RPMI7951 (cell line): ENCODE results near the gene CYB561. TPM values are rescaled to one million over a fixed set of nuclear protein-coding genes. Genes with fewer than 3 reads are reported as not detected.
A peak's percentile ranks its signal among the peaks of the same experiment; 100 is the strongest.

Experiments
- DNase-seq: peaks from one replicate; pipeline ENCODE4 v3.0.0-alpha.2; 2012; ENCODE audit warnings: low read depth
- total RNA-seq: library from RNA; depleted of rRNA; stranded (reverse); fragments of >200 nt; shearing (Covaris generic); gene quantifications from 2 replicates; pipeline ENCODE4 v1.2.3, GENCODE V29; 2014

Gene CYB561
- total RNA-seq, 1 experiment from 2014 or later, result 10.0 TPM

DNA sequence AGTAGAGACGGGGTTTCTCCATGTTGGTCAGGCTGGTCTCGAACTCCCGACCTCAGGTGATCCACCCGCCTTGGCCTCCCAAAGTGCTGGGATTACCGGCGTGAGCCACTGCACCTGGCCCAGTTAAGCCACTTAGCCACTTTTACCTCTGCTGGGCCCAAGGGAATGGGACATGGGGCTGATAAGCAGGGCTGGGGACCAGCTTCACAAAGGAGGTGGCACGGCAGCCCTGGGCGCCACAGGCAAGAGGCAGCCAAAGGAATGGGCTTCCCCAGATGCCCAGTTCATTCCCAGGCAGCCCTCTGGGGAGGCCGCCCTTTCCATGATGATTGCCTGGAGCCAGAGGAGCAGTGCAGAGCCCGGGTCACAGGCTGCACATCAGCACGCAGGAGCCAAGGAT lies 5.0 kb upstream of the CYB561 start:
- no peak for DNase-seq

DNA sequence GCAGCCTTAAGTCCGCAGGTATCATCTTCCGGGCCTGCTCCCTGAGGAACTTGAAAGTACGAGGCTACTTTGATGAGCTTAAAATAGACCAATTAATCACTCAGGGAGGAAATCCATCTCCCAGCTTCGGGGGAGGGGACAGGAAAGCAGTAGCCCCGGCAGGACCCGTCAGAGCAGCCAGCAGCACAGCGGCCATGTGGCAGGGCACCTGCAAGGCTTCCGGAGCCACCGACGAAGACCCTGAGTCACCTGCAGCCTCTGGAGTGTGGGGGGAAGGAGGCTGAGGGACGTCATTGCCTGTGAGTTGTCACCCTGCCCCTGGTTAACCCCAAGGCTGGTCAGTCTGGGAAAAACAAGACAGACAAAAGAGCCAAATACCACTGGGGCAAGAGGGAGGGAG lies 4.4 kb upstream of the CYB561 start:
- DNase-seq, result peak; percentile 55

DNA sequence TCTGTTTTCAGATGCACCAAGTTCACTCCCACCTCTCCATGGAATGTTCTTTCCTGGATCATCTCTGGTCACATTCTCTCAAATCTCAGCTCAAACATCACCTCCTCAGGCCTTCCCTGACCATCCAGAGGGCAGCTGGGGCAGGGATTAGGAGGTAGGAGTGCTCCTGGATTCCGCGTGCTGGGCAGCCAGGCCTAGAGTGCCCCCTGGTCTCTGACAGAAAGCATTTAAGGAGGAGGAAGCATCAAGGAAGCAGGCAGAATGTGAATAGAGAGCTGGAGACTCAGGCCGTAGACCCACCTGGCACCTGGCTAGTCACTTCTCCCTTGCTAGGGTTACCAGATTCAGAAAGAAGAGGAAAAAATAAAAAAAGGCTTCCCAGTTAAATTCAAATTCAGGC lies 2.5 kb upstream of the CYB561 start:
- DNase-seq, result no peak

DNA sequence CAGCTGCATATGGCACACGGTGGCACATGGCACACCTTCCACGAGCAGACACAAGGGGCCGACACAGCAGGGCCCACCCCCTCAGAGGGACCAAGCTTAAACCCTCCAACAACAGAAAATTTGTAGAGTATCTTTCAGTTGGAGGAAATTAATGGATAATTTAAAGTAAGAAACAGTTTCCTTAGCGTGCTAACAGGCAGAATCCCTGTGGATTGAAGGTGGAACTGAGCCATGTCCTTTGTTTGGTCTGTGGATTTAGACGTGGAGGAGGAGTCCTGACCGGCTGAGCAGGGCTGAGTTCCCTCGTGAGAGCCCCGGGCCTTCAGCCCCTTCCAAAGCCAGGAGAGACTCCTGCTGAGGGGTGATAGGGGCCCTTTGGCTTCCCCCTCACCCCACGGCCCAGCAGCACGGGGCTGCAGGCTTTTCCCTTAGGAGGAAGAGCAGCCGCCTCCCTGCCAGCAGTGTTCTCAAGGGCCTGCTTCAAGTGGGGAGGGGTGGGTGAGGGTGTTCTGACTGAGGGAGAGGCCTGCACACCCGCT lies 1.4 kb upstream of the CYB561 start:
- DNase-seq, result peak; percentile 29

DNA sequence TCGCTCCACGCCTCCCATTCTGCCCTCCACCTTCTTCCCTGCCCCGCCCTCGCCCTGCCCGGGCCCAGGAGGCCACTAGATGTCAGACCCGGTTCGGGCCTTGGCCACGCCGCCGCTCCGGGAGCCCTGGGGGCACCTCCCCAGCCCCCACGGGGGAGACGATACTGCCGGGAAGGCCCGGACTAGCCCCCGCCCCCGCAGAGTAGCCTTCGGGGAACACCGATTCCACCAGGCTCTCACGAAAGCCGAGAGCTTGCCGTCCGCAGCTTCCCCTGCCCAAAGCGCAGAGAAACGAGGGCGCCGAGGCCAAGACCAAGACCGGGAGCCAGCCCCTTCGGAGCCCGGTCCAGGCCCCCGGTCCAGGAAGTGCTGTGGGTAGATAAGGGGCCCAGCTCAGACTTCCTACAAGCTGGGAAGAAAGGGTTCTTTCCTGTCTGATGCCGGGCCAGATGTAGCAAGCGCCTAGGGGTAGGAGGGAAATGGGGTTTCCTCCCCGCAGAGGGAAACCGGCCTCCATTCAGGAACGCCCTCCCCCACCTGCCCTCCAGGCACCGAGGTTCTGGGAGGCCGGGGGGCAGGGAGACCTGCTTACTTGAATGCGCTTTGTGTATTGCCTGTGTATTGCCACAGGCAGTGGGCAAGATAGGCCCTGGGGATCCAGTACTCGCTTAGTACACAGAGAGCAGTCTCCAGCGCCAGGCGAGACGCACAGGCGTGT lies 806 bp upstream of the CYB561 start:
- DNase-seq, result peak; percentile 73

DNA sequence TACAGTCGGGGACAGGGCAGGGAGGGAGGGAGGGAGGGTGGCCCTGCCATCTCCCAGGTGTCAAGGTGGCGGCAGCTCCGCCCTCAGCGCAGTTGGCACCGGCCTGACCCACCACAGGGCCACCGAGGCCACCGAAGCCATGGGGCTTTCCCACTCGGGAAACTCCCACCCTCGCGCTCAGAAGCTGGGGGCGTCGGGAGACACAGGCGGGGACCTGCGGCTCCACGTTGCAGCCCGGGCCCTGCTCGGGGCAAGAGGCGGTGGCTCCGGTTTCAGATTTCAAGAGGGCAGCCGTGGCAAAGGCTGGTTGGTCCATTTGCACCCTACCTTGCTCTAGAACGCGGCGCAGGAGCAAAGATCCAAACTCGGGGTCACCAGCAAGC lies 544 bp downstream of the CYB561 start:
- DNase-seq, result peak; percentile 30

DNA sequence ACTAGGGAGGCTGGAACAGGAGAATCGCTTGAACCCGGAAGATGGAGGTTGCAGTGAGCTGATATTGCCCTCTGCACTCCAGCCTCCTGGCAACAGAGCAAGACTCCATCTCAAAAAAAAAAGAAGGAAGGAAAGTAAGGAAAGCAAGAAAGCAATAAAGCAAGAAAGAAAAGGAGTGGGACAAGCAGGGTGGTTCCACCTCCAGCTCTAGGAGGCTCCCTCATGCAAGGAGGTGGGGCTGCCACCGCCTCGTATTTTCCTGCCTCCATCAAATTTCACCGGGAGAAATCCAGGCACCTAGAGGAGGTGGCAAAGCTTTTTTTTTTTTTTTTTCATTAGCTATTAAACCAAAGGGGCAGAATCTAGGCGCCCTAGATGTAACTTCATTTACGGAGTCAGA lies 1.0 kb downstream of the CYB561 start:
- DNase-seq, result no peak

- DNase-seq, result no peak
These were observed 1.6 kb downstream of the CYB561 start for GRCh38 chr17:63444457-63444856.

DNA sequence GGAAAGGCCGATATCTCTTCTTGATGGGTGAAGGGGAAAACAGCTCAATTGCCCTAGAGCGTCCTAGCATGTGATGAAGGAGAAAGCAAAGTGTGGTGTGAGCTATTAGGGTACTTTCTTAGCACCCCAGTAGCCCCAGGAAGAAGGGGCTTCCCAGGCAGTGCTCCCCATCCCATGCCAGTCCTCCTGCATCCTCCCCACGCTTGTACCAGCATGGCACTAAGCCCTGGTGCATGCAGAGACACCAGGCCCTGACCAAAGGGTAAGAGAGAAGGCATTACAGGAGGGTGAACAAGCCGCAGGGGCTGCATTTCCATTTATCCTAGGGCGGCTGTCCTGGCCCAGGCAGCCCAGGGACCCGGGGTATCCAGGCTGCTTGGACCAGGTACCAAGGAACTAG lies 3.1 kb downstream of the CYB561 start:
- DNase-seq, result no peak

DNA sequence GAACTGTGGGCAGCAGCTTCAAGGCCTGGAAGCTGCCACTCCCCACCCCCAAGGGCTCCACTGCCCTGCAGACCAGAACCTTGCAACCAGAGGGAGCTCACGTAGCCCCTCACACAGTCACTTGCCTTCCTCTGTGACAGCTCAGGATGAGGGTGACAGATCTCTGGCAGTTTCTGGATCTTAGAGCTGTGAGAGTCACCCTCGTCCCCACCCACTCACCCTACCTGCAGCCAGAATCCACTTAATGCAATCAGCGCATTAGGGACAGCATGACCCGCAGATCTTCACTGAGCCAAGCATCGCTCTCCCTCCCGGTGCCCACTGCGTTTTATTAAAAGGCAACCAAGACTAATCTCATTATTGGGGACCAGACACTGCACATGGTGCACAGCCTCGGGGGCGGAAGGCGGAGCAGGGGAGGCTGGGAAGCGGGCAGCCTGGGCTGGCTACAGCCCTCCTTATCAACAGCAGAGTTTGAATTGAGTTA lies 3.5 kb downstream of the CYB561 start:
- DNase-seq, result no peak

DNA sequence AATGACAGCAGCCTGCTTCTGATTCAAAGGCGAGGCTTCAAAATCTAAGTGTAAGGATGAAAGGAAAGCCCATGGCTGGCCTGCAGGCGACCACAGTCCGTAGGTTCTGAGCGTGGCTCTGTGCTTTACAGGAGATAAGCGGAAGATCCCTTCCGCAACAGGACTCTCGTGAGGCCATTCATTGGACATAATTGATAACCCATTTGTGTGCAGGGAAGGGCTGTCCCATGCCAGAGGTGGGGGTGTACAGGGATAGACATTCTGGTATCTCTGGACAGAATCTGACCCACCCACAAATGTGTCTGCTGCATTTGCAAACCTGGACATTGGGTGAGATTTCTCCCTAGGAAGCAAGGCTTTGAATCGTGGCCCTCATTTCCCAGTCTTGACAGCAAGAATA lies 4.0 kb downstream of the CYB561 start:
- DNase-seq, result no peak

GRCh38 chr17:63441654-63442053 lies 4.5 kb downstream of the CYB561 start:
- no peak for DNase-seq

- DNase-seq, result no peak
These were observed 5.3 kb downstream of the CYB561 start for GRCh38 chr17:63440770-63441335.

GRCh38 chr17:63440127-63440769 lies 5.9 kb downstream of the CYB561 start:
- DNase-seq, result no peak

- peak; percentile 74 for DNase-seq
These were observed 6.4 kb downstream of the CYB561 start for GRCh38 chr17:63439687-63440086.

GRCh38 chr17:63438092-63439051 lies 7.7 kb downstream of the CYB561 start:
- DNase-seq, result no peak

DNA sequence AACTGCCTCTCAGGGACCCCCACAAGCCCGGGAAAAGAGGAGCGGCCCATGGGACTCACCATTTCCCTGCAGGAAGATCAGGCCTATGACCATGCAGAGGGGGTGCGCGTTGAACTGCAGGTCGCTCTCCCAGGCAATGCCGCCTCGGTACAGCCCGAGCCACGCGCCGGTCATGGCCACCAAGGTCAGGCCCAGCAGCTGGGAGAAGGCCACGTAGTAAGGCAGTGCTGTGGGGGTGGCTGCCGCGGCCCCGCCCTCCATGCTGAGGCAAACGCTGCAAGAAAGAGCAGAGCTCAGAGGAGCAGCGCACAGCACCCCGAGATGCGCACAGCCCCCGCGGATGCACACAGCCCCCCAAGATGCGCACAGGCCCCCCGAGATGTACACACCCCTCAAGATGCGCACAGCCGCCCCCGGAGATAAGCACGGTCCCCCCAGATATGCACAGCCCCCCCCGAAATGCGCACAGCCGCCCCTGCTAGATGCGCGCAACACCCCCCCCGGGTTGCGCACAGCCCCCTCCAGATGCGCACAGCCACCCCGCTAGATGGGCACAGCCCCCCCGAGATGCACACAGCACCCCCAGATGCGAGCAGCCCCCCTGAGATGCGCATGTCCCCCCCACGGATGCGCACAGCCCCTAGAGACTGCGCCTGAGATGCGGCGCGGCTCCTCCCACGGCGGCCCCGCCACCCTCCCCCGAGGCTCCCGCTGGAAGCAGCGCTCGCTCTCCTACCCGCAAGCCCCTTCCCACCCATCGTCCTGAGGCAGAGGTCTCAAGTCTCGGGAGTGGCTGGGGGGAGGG lies 8.6 kb downstream of the CYB561 start:
- DNase-seq, result no peak

- no peak for DNase-seq
These were observed 9.5 kb downstream of the CYB561 start for GRCh38 chr17:63436523-63437110.

GRCh38 chr17:63435681-63436522 lies 10.2 kb downstream of the CYB561 start:
- peak; percentile 21 for DNase-seq
